ENCODE measurements around the gene AHCYL2. TPM values are rescaled to one million over a fixed set of nuclear protein-coding genes. Genes with fewer than 3 reads are reported as not detected.

AHCYL2 gene
- total and polyA plus RNA-seq, 2 donors (not counting 1 experiment from before 2014, with no cell fraction given), result 8.8 to 26.2 TPM

GRCh38 chr7:129359176-129359575 is 134.3 kb downstream of the AHCYL2 start:
- no peak overlapping the region for H3K4me3 Mint-ChIP-seq

DNA sequence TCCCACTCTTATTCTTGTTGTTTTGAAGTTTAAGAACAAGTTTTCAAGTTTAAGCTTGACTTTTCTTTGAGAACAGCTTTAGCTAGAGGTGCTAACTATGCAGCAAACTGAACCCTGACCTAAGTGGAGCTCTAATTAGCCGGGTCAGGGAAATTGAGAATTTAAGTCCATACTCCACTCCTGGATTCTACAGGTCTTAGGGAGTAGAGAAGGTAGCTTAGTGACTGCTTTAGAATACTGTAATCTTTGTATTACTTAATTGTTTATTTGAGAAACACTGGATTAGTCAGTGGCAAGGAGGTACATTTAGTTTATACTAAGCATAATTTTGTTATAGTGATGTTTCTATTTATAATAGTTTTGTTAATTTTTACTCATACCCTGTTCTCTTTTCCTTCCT is 134.8 kb downstream of the AHCYL2 start:
- no peak overlapping the region for H2AFZ ChIP-seq (ENCODE audit: insufficient read depth, low read depth, low read length, poor library complexity, severe bottlenecking)
- WGBS (ENCODE audit: insufficient coverage), result no CpG with 5 or more reads among the region's 1 CpG
- Mint-ChIP-seq H3K27me3 (no peaks in the 10 kb centered on the region), H3K4me3 (no peak overlapping the region), H3K9me3 (ENCODE audit: insufficient read depth) (no peaks in the 10 kb centered on the region), H3K27ac (no peak overlapping the region), H3K4me1 (no peaks in the 10 kb centered on the region)
- no peaks in the 10 kb centered on the region for H4K20me1 ChIP-seq (ENCODE audit: control insufficient read depth, insufficient read depth, low read length, poor library complexity, severe bottlenecking)
- TF ChIP-seq, protein P1, sequence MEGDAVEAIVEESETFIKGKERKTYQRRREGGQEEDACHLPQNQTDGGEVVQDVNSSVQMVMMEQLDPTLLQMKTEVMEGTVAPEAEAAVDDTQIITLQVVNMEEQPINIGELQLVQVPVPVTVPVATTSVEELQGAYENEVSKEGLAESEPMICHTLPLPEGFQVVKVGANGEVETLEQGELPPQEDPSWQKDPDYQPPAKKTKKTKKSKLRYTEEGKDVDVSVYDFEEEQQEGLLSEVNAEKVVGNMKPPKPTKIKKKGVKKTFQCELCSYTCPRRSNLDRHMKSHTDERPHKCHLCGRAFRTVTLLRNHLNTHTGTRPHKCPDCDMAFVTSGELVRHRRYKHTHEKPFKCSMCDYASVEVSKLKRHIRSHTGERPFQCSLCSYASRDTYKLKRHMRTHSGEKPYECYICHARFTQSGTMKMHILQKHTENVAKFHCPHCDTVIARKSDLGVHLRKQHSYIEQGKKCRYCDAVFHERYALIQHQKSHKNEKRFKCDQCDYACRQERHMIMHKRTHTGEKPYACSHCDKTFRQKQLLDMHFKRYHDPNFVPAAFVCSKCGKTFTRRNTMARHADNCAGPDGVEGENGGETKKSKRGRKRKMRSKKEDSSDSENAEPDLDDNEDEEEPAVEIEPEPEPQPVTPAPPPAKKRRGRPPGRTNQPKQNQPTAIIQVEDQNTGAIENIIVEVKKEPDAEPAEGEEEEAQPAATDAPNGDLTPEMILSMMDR (IDR thresholded peaks at IDR 0.05), result no peak
- no peaks in the 10 kb centered on the region for H3K9me3 ChIP-seq (ENCODE audit: control extremely low read depth in 1 of 3, control insufficient read depth in 2 of 3, insufficient read depth in 1 of 3, low read length in 2 of 3)
- ChIA-PET CTCF (interaction anchor here (1.1 to 5.2 kb wide), 6 partner anchors 8 to 110 kb away, joined by 3 to 23 read pairs (median 8); no protein-coding TSS in a partner anchor), POLR2A (no interaction called here)
- no peak overlapping the region for H3K4me2 ChIP-seq (replicated peaks; ENCODE audit: low read depth, low read length, poor library complexity, severe bottlenecking)
- H3K36me3 ChIP-seq (replicated peaks in 1 of 2; ENCODE audit: control extremely low read depth in 1 of 2, control insufficient read depth in 1 of 2, extremely low read depth in 1 of 2, insufficient read depth in 2 of 2, low read length in 1 of 2), result no peaks in the 10 kb centered on the region
- ATAC-seq (ENCODE audit: low read depth), result no peak
- H3K4me1 ChIP-seq (ENCODE audit: control insufficient read depth in 2 of 2, insufficient read depth in 2 of 2, low read length in 2 of 2), result no peaks in the 10 kb centered on the region
- no peaks in the 10 kb centered on the region for H3K27me3 ChIP-seq (replicated peaks in 1 of 4; ENCODE audit: control extremely low read depth in 1 of 4, control insufficient read depth in 3 of 4, insufficient read depth in 4 of 4, low read length in 3 of 4)
- no peak overlapping the region for H3K27ac ChIP-seq (ENCODE audit: low read length in 2 of 2)
- no peak overlapping the region for H3K9ac ChIP-seq (ENCODE audit: low read length)
- no peak overlapping the region for H3K4me3 ChIP-seq (ENCODE audit: control extremely low read depth in 1 of 5, extremely low read depth in 1 of 5, insufficient read depth in 1 of 5, low read depth in 2 of 5, low read length in 4 of 5)
- intact Hi-C loops (cut with micrococcal nuclease), result no loop called here
- no peaks in the 10 kb centered on the region for H3K79me2 ChIP-seq (ENCODE audit: control insufficient read depth, insufficient read depth, low read length)
- no peak for DNase-seq

More at GRCh38 chr7:129359176-129359575, 134.3 kb downstream of the AHCYL2 start:
- TF ChIP-seq EZH2 (IDR thresholded peaks at IDR 0.05; ENCODE audit: borderline replicate concordance, insufficient read depth, low read depth, low read length, poor library complexity, severe bottlenecking), result no peak
- TF ChIP-seq, protein P1 (IDR thresholded peaks at IDR 0.05), result no peak
- Mint-ChIP-seq H3K27ac (no peak overlapping the region), H3K27me3 (no peaks in the 10 kb centered on the region), H3K9me3 (ENCODE audit: insufficient read depth) (no peaks in the 10 kb centered on the region), H3K4me1 (no peaks in the 10 kb centered on the region)
- intact Hi-C loops (cut with micrococcal nuclease), result no loop called here
- DNase-seq (no peak), ATAC-seq (ENCODE audit: low read depth) (no peak)
- ChIA-PET POLR2A (interaction anchor here (0.6 kb wide), 1 partner anchor 139 kb away, joined by 3 read pairs; no protein-coding TSS in a partner anchor), CTCF (interaction anchor here (1.1 to 5.2 kb wide), 5 partner anchors 9 to 111 kb away, joined by 3 to 23 read pairs (median 6); no protein-coding TSS in a partner anchor)
- 83% methylated on average over 1 of the region's 2 CpGs for WGBS (ENCODE audit: insufficient coverage)
- Histone ChIP-seq H4K20me1 (ENCODE audit: control insufficient read depth, insufficient read depth, low read length, poor library complexity, severe bottlenecking) (no peaks in the 10 kb centered on the region), H3K79me2 (ENCODE audit: control insufficient read depth, insufficient read depth, low read length) (no peaks in the 10 kb centered on the region), H3K4me2 (replicated peaks; ENCODE audit: low read depth, low read length, poor library complexity, severe bottlenecking) (no peak overlapping the region), H3K9me3 (ENCODE audit: control extremely low read depth in 1 of 3, control insufficient read depth in 2 of 3, insufficient read depth in 1 of 3, low read length in 2 of 3) (no peaks in the 10 kb centered on the region), H3K27ac (ENCODE audit: low read length in 2 of 2) (no peak overlapping the region), H3K4me3 (ENCODE audit: control extremely low read depth in 1 of 5, extremely low read depth in 1 of 5, insufficient read depth in 1 of 5, low read depth in 2 of 5, low read length in 4 of 5) (no peak overlapping the region), H3K36me3 (replicated peaks in 1 of 2; ENCODE audit: control extremely low read depth in 1 of 2, control insufficient read depth in 1 of 2, extremely low read depth in 1 of 2, insufficient read depth in 2 of 2, low read length in 1 of 2) (no peaks in the 10 kb centered on the region), H2AFZ (ENCODE audit: insufficient read depth, low read depth, low read length, poor library complexity, severe bottlenecking) (no peak overlapping the region), H3K9ac (ENCODE audit: low read length) (no peak overlapping the region), H3K4me1 (ENCODE audit: control insufficient read depth in 2 of 2, insufficient read depth in 2 of 2, low read length in 2 of 2) (no peaks in the 10 kb centered on the region), H3K27me3 (replicated peaks in 1 of 4; ENCODE audit: control extremely low read depth in 1 of 4, control insufficient read depth in 3 of 4, insufficient read depth in 4 of 4, low read length in 3 of 4) (no peaks in the 10 kb centered on the region)

All from B cell (primary cell).